GM12878 (cell line): ENCODE measurements around the gene TNFRSF8.
A peak's percentile ranks its signal among the peaks of the same experiment; 100 is the strongest.

ENCODE experiments used
- MEF2B ChIP-seq: fragments of 450-650 bp; IDR thresholded peaks from 2 replicates; pipeline ENCODE4 v1.6.1; 2018; ENCODE audit warnings: mild to moderate bottlenecking, moderate library complexity; ENCODE audit not compliant: partially characterized antibody, poor library complexity, severe bottlenecking
- POLR2AphosphoS5 ChIP-seq: IDR thresholded peaks from 2 replicates; pipeline ENCODE4 v1.6.1; 2011; ENCODE audit warnings: mild to moderate bottlenecking, low read length, inconsistent platforms
- TBL1XR1 ChIP-seq: IDR thresholded peaks from 2 replicates; pipeline ENCODE4 v1.6.1; 2012; ENCODE audit warnings: low read depth, low read length, improper control_type of control experiment
- TF ChIP-seq, protein P1 (sequence below), 3 experiments: IDR thresholded peaks in 2 of 3; conservative IDR thresholded peaks in 1 of 3; 2 replicates each; pipeline ENCODE4 v1.5.1; 2011; ENCODE audit warnings: low read depth in 3 of 3, low read length in 3 of 3, mild to moderate bottlenecking in 3 of 3, control low read depth in 2 of 3, moderate library complexity in 2 of 3, inconsistent platforms in 1 of 3, mixed read lengths in 1 of 3; ENCODE audit not compliant: control insufficient read depth in 2 of 3, insufficient read depth in 1 of 3; ENCODE audit errors: extremely low read depth in 1 of 3

DNA sequence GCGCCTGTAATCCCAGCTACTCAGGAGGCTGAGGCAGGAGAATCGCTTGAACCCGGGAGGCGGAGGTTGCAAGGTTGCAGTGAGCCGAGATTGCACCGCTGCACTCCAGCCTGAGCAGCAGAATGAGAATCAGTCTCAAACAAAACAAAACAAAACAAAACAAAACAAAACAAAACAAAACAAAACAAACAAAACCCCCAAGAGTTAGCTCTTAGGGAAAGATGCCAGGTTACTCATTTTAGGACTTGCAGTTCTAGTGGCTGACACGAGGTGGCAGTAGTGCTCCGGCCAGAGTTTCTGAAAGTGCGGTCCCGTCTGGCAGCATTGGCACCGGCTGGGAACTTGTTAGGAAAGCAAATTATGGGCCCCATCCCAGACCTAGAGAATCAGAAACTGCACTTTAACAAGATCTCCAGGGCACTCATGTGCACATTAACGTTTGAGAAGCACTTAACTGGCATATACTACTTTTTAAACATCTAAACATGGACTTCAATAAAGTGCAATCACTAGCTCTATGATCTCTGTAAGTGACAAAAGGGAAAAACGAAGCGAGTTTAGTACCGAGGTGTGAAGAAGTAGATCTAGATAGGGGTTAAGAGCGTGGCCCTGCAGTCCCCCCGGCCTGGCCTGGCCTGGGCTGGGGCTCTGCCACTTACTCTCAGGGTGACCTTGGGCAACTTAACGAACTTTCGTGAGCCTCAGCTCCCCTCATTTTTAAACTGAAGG, 61.8 kb downstream of the TNFRSF8 start:
- TF ChIP-seq TBL1XR1 (no peak), POLR2AphosphoS5 (no peak), MEF2B (no peak)
- TF ChIP-seq, protein P1, sequence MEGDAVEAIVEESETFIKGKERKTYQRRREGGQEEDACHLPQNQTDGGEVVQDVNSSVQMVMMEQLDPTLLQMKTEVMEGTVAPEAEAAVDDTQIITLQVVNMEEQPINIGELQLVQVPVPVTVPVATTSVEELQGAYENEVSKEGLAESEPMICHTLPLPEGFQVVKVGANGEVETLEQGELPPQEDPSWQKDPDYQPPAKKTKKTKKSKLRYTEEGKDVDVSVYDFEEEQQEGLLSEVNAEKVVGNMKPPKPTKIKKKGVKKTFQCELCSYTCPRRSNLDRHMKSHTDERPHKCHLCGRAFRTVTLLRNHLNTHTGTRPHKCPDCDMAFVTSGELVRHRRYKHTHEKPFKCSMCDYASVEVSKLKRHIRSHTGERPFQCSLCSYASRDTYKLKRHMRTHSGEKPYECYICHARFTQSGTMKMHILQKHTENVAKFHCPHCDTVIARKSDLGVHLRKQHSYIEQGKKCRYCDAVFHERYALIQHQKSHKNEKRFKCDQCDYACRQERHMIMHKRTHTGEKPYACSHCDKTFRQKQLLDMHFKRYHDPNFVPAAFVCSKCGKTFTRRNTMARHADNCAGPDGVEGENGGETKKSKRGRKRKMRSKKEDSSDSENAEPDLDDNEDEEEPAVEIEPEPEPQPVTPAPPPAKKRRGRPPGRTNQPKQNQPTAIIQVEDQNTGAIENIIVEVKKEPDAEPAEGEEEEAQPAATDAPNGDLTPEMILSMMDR (IDR thresholded peaks at IDR 0.05 in 2 of 3, conservative IDR thresholded peaks at IDR 0.05 in 1 of 3; ENCODE audit: control insufficient read depth in 2 of 3, extremely low read depth in 1 of 3, insufficient read depth in 1 of 3, low read depth in 3 of 3, low read length in 3 of 3), result peak; percentile 89 to 95 (median 89)
